Peyer's patch (tissue), 4 donors: Measurements from ENCODE around the gene GDPD3.
A peak's percentile ranks its signal among the peaks of the same experiment; 100 is the strongest.

Experiments used
- POLR2A ChIP-seq, 2 donors: fragments of 450-650 bp; IDR thresholded peaks; one replicate each; pipeline ENCODE4 v1.5.1; 2017; ENCODE audit warnings: antibody characterized with exemption in 2 of 2, mild to moderate bottlenecking in 2 of 2, moderate library complexity in 2 of 2
- TF ChIP-seq, protein P1 (sequence below), 6 experiments: fragments of 450-650 bp in 4 of 6; fragments of 200-600 bp in 2 of 6; sonication (generic) in 1 of 6; IDR thresholded peaks; one replicate each; pipeline ENCODE4 v1.5.1; 2017 to 2019; ENCODE audit warnings: antibody characterized with exemption in 6 of 6, mild to moderate bottlenecking in 3 of 6, moderate library complexity in 1 of 6

DNA sequence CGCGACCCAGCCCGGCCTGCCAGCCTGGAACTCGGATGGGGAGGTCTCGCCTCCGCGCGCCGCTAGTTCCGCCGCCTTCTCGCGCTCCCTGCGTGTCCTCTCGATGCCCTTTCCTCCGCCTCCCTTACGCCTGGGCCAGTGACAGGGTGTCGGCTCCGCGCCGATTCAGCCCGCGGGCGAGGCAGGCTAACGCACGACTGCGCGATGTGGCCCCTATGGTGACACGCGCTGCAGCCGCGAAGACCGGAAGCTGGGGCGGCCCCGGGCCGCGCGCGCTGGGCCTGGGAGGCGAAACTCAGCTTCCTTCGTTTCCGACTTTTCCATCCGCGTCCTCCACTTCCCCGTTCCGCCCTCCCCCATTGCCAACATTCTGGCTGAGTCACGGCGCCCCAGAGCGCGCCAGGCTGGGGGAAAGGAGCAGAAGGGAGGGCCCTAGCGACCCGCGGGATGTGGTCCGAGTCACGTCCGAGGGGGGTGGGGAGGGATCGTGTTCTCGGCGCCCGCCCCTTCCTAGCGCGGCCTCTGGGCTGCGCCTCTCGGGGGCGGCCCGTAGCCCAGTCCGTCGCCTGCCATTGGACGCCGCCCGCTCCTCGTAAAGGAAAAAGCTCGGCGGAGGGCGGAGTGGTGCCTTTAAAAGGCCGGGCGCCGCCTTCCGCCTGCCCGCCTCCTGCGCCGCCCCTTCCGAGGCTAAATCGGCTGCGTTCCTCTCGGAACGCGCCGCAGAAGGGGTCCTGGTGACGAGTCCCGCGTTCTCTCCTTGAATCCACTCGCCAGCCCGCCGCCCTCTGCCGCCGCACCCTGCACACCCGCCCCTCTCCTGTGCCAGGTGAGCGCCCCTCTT is 48.0 kb downstream of the GDPD3 start, which contains the start of gene ALDOA:
- TF ChIP-seq, protein P1, sequence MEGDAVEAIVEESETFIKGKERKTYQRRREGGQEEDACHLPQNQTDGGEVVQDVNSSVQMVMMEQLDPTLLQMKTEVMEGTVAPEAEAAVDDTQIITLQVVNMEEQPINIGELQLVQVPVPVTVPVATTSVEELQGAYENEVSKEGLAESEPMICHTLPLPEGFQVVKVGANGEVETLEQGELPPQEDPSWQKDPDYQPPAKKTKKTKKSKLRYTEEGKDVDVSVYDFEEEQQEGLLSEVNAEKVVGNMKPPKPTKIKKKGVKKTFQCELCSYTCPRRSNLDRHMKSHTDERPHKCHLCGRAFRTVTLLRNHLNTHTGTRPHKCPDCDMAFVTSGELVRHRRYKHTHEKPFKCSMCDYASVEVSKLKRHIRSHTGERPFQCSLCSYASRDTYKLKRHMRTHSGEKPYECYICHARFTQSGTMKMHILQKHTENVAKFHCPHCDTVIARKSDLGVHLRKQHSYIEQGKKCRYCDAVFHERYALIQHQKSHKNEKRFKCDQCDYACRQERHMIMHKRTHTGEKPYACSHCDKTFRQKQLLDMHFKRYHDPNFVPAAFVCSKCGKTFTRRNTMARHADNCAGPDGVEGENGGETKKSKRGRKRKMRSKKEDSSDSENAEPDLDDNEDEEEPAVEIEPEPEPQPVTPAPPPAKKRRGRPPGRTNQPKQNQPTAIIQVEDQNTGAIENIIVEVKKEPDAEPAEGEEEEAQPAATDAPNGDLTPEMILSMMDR (IDR thresholded peaks at IDR 0.05) = peak in 2 of 6 experiments; percentile 22 to 23
- TF ChIP-seq POLR2A (IDR thresholded peaks at IDR 0.05) = peak; percentile 97 to 98
